Stomach (tissue), 9 donors: ENCODE measurements around the gene ARFGEF3. TPM values are rescaled to one million over a fixed set of nuclear protein-coding genes. Genes with fewer than 3 reads are reported as not detected.

Experiments used
- DNase-seq, 2 donors: peaks; one replicate each; pipeline versions ENCODE4 v3.0.0 to v3.0.0-alpha.2; 2013 to 2019
- H3K27ac ChIP-seq, 5 donors: fragments of 200-600 bp in 4 of 5; sonication (generic) in 4 of 5; one replicate each; pipeline ENCODE4 v1.5.1; 2013 to 2019; ENCODE audit warnings: mild to moderate bottlenecking in 1 of 5, moderate library complexity in 1 of 5
- H3K27me3 ChIP-seq, 3 donors: fragments of 200-600 bp; sonication (generic); one replicate each; pipeline ENCODE4 v1.5.1; 2017 to 2019; ENCODE audit warnings: mixed run types in 1 of 3
- H3K36me3 ChIP-seq, 4 donors: fragments of 200-600 bp; sonication (generic); 1 replicate in 3 of 4; 2 replicates in 1 of 4; pipeline ENCODE4 v1.5.1; 2016 to 2019
- H3K4me1 ChIP-seq, 4 donors: fragments of 200-600 bp; sonication (generic); one replicate each; pipeline ENCODE4 v1.5.1; 2016 to 2019
- H3K4me3 ChIP-seq, 4 donors: fragments of 200-600 bp; sonication (generic) in 3 of 4; one replicate each; pipeline ENCODE4 v1.5.1; 2016 to 2019; ENCODE audit warnings: mild to moderate bottlenecking in 1 of 4
- H3K9me3 ChIP-seq, 4 donors: fragments of 200-600 bp; sonication (generic); one replicate each; pipeline ENCODE4 v1.5.1; 2016 to 2019
- EP300 ChIP-seq: sonication (generic); formaldehyde crosslinking; IDR thresholded peaks from one replicate; pipeline ENCODE4 v1.6.1; 2017; ENCODE audit warnings: antibody characterized with exemption
- POLR2A ChIP-seq, 4 donors: fragments of 450-650 bp; IDR thresholded peaks; one replicate each; pipeline ENCODE4 v1.6.1; 2016; ENCODE audit warnings: antibody characterized with exemption in 4 of 4, control low read depth in 2 of 4, mild to moderate bottlenecking in 1 of 4, moderate library complexity in 1 of 4
- POLR2AphosphoS5 ChIP-seq, 3 donors: sonication (generic); formaldehyde crosslinking; IDR thresholded peaks; one replicate each; pipeline ENCODE4 v1.6.1; 2016; ENCODE audit warnings: antibody characterized with exemption in 3 of 3
- WGBS, 5 donors: extraction: QIAGEN DNeasy Blood & Tissue Kit in 3 of 5; methylation state at CpG; one replicate each; pipeline versions ENCODE4 v1.1.5 to v1.1.7; 2013 to 2018; 5-methylcytosine and 5-hydroxymethylcytosine counted together
- intact Hi-C: fragments of 100-400 bp; cut with DNase I; formaldehyde crosslinking; loops from one replicate; pipeline ENCODE4 v1.15.1; 2023; ENCODE audit warnings: low total_unique reads
- polyA plus RNA-seq, 3 donors: library from polyadenylated mRNA; stranded (reverse); fragments of 200-250 nt; gene quantifications; one replicate each; pipeline ENCODE4 v1.2.3, GENCODE V29; 2013
- total RNA-seq, 5 donors: library from RNA; depleted of rRNA; stranded (reverse); fragments of >200 nt; gene quantifications; one replicate each; pipeline versions ENCODE4 v1.1.0 to v1.2.3, GENCODE V29; 2014 to 2016
- TF ChIP-seq, protein P1 (sequence below), 7 experiments: fragments of 450-650 bp in 4 of 7; fragments of 200-600 bp in 3 of 7; sonication (generic) in 3 of 7; IDR thresholded peaks; one replicate each; pipeline ENCODE4 v1.5.1; 2016 to 2019; ENCODE audit warnings: antibody characterized with exemption in 7 of 7, control low read depth in 2 of 7, mild to moderate bottlenecking in 1 of 7
- donor health status: healthy with polysubstance abuse.
- donor health status: Bipolar disorder and iron deficiency.
- donor health status: healthy.

ARFGEF3 gene
- total and polyA plus RNA-seq, 8 donors = 3.2 to 44.6 (median 13.2) TPM

DNA sequence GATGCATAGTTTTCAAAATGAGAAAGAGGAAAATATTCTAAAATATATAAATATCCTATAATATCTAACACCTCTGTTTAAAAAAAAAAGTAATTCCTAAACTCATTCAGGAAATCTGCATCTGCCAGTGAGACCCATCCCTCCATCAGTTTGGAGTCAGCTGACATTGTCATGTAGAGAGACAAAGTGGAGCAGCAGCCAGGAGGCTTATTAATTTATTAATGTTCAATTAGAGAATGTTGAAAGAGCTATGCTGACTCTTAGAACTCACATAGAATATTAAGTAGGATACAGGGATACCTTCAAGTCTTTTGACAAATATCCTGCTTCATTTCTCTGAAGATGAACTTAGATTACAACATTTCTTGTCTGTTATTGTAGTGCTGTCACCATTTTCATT lies 41.8 kb upstream of the ARFGEF3 start:
- Histone ChIP-seq H3K4me3 (no peak overlapping the region), H3K27ac (no peak overlapping the region), H3K9me3 (no peaks in the 10 kb centered on the region), H3K27me3 (peaks cover 0 to 5% (median 0%) of the 10 kb centered on the region in 3 donors), H3K4me1 (peaks cover 0 to 5% (median 0%) of the 10 kb centered on the region in 4 donors), H3K36me3 (no peaks in the 10 kb centered on the region)
- DNase-seq = no peak
- TF ChIP-seq, protein P1, sequence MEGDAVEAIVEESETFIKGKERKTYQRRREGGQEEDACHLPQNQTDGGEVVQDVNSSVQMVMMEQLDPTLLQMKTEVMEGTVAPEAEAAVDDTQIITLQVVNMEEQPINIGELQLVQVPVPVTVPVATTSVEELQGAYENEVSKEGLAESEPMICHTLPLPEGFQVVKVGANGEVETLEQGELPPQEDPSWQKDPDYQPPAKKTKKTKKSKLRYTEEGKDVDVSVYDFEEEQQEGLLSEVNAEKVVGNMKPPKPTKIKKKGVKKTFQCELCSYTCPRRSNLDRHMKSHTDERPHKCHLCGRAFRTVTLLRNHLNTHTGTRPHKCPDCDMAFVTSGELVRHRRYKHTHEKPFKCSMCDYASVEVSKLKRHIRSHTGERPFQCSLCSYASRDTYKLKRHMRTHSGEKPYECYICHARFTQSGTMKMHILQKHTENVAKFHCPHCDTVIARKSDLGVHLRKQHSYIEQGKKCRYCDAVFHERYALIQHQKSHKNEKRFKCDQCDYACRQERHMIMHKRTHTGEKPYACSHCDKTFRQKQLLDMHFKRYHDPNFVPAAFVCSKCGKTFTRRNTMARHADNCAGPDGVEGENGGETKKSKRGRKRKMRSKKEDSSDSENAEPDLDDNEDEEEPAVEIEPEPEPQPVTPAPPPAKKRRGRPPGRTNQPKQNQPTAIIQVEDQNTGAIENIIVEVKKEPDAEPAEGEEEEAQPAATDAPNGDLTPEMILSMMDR (IDR thresholded peaks at IDR 0.05) = no peak
- TF ChIP-seq POLR2AphosphoS5 (IDR thresholded peaks at IDR 0.05) (no peak), POLR2A (IDR thresholded peaks at IDR 0.05) (no peak), EP300 (no peak)
- intact Hi-C loops = loop anchor here (10.0 kb wide), 2 partner anchors 165 to 475 kb away; no protein-coding TSS in a partner anchor

DNA sequence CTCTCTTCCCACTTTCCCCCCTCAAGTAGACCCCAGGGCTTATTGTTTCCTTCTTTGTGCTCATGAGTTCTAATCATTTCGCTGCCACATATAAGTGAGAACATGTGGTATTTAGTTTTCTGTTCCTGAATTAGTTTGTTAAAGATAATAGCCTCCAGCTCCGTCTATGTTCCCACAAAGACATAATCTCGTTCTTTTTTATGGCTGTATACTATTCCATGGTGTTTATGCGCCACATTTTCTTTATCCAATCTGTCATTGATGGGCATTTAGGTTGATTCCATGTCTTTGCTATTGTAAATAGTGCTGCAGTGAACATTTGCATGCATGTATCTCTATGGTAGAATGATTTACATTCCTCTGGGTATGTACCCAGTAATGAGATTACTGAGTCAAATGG lies 37.6 kb upstream of the ARFGEF3 start:
- WGBS, 5 donors = 76 to 96% (median 92%) methylated on average over 4 of the region's 4 CpGs
- TF ChIP-seq, protein P1 (IDR thresholded peaks at IDR 0.05) = no peak
- TF ChIP-seq POLR2AphosphoS5 (IDR thresholded peaks at IDR 0.05) (no peak), POLR2A (IDR thresholded peaks at IDR 0.05) (no peak), EP300 (no peak)
- Histone ChIP-seq H3K27me3 (no peaks in the 10 kb centered on the region), H3K4me1 (no peaks in the 10 kb centered on the region), H3K27ac (no peak overlapping the region), H3K4me3 (no peak overlapping the region), H3K9me3 (no peaks in the 10 kb centered on the region), H3K36me3 (no peaks in the 10 kb centered on the region)
- intact Hi-C loops = loop anchor here (10.0 kb wide), 1 partner anchor 471 kb away; no protein-coding TSS in a partner anchor
- no peak for DNase-seq

DNA sequence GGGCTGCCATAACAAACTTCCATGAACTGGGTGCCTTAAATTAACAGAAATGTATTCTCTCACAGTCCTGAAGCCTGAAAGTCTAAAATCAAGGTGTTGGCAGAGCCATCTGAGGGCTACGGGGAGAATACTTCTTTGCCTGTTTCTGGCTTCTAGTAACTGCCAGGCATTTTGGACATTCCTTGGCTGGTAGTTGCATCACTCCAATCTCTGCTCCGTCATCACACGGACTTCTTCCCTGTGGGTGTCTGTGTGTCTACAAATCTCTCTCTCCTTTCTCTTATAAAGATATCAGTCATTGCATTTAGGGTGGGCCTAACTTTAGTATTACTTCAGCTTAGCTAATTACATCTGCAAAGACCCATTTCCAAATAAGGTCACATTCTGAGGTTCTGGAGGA lies 33.6 kb upstream of the ARFGEF3 start:
- Histone ChIP-seq H3K27me3 (no peaks in the 10 kb centered on the region), H3K36me3 (no peaks in the 10 kb centered on the region), H3K9me3 (no peaks in the 10 kb centered on the region), H3K4me1 (peaks cover 0 to 10% (median 0%) of the 10 kb centered on the region in 4 donors), H3K4me3 (no peak overlapping the region), H3K27ac (no peak overlapping the region)
- WGBS, 5 donors = 94 to 98% (median 95%) methylated on average over 3 of the region's 3 CpGs
- intact Hi-C loops = loop anchor here (10.0 kb wide), 1 partner anchor 467 kb away; no protein-coding TSS in a partner anchor
- TF ChIP-seq POLR2AphosphoS5 (IDR thresholded peaks at IDR 0.05) (no peak), POLR2A (IDR thresholded peaks at IDR 0.05) (no peak), EP300 (no peak)
- TF ChIP-seq, protein P1 (IDR thresholded peaks at IDR 0.05) = no peak
- no peak for DNase-seq

DNA sequence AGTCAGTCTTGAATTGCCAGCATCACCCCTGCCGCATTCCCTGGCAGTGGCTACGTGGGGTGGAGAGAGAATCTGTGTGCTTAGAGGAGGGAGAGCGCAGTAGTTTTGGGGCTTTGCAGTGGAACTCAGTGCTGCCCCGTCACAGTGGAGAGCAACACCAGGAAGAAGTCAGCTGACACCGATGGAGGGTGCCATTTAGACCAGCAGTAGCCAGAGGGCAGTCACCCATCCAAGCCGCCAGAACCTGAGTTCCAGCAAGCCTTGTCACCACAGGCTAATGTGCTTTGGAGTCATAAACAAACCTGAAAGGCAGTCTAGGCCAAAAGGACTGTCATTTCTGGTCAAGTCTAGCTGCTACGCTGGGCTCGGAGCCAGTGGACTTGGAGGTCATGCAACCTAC lies 32.5 kb upstream of the ARFGEF3 start:
- no peak for TF ChIP-seq POLR2A (IDR thresholded peaks at IDR 0.05)
- TF ChIP-seq, protein P1 (IDR thresholded peaks at IDR 0.05) = peak in 1 of 7 experiments; percentile 13
- H3K4me3 ChIP-seq = no peak overlapping the region
- H3K27ac ChIP-seq = no peak overlapping the region
- H3K27me3 ChIP-seq = no peaks in the 10 kb centered on the region
- no peaks in the 10 kb centered on the region for H3K9me3 ChIP-seq
- H3K4me1 ChIP-seq = peaks cover 0 to 10% (median 0%) of the 10 kb centered on the region in 4 donors
- DNase-seq = no peak
- intact Hi-C loops = loop anchor here (10.0 kb wide), 1 partner anchor 466 kb away; no protein-coding TSS in a partner anchor
- no peaks in the 10 kb centered on the region for H3K36me3 ChIP-seq
- WGBS, 5 donors = 82 to 99% (median 88%) methylated on average over 8 of the region's 8 CpGs
